Adrenal gland (tissue), 19 donors: ENCODE results near the gene HSBP1L1. TPM values are rescaled to one million over a fixed set of nuclear protein-coding genes. Genes with fewer than 3 reads are reported as not detected.
A peak's percentile ranks its signal among the peaks of the same experiment; 100 is the strongest.

Experiments used
- DNase-seq, 7 donors: peaks; one replicate each; pipeline ENCODE4 v3.0.0-alpha.2; 2019 to 2020
- H3K27ac ChIP-seq, 5 donors: fragments of 200-600 bp; sonication (generic) in 4 of 5; 1 replicate in 3 of 5; 2 replicates in 2 of 5; pipeline versions ENCODE4 v1.5.1 to v1.8.0; 2016 to 2020; ENCODE audit warnings: mild to moderate bottlenecking in 1 of 5
- H3K27me3 ChIP-seq: fragments of 200-600 bp; 2 replicates; pipeline ENCODE4 v1.8.0; 2021
- H3K36me3 ChIP-seq, 2 donors: fragments of 200-600 bp; replicated peaks in 1 of 2; 1 replicate in 1 of 2; 2 replicates in 1 of 2; pipeline versions ENCODE4 v1.5.1 to v1.8.0; 2018 to 2022
- H3K4me1 ChIP-seq, 2 donors: fragments of 200-600 bp; replicated peaks in 1 of 2; 1 replicate in 1 of 2; 2 replicates in 1 of 2; pipeline versions ENCODE4 v1.5.1 to v1.8.0; 2018 to 2021
- H3K4me3 ChIP-seq, 4 donors: fragments of 200-600 bp; sonication (generic) in 3 of 4; one replicate each; pipeline ENCODE4 v1.5.1; 2016 to 2018
- H3K9me3 ChIP-seq, 3 donors: fragments of 200-600 bp; sonication (generic) in 1 of 3; replicated peaks in 1 of 3; 1 replicate in 2 of 3; 2 replicates in 1 of 3; pipeline versions ENCODE4 v1.5.1 to v1.8.0; 2016 to 2021
- POLR2A ChIP-seq, 2 donors: fragments of 450-650 bp; IDR thresholded peaks; one replicate each; pipeline ENCODE4 v1.6.1; 2017; ENCODE audit warnings: antibody characterized with exemption in 2 of 2, mild to moderate bottlenecking in 2 of 2, moderate library complexity in 1 of 2
- WGBS, 4 donors: extraction: QIAGEN DNeasy Blood & Tissue Kit in 2 of 4; methylation state at CpG; one replicate each; pipeline versions ENCODE4 v1.1.5 to v1.1.7; 2013 to 2017; 5-methylcytosine and 5-hydroxymethylcytosine counted together
- intact Hi-C, 2 donors: fragments of 100-400 bp; cut with DNase I; formaldehyde crosslinking; loops; one replicate each; pipeline versions ENCODE4 v1.14.1 to v1.15.0; 2022 to 2023
- long read RNA-seq, 10 donors: library from polyadenylated mRNA in 3 of 10; unstranded in 2 of 10; stranded (forward) in 1 of 10; transcript quantifications; one replicate each; pipeline ENCODE4 v2.0.0 and lab custom pipeline, GENCODE V29; 2021 to 2026
- polyA plus RNA-seq, 3 donors: library from polyadenylated mRNA; stranded (reverse); fragments of 200-250 nt in 2 of 3; fragments of 350-450 nt in 1 of 3; fragmentation: Illumina TruSeq in 1 of 3; extraction: RNeasy Lipid Tissue Mini Kit (QIAGEN cat#74804) in 1 of 3; gene quantifications; one replicate each; pipeline ENCODE4 v1.2.3, GENCODE V29; 2013 to 2014
- total RNA-seq, 9 donors: library from RNA; depleted of rRNA in 4 of 9; stranded (reverse); fragments of >200 nt in 4 of 9; fragments of 120-200 nt in 1 of 9; fragmentation: NEBNext Ultra II Directional in 1 of 9; extraction: Animal tissue kit (Norgen Biotek cat#: 25700) in 1 of 9; gene quantifications; one replicate each; pipeline versions ENCODE4 v1.1.0 to v1.2.4, GENCODE V29; 2013 to 2023
- TF ChIP-seq, protein P1 (sequence below), 6 experiments: fragments of 450-650 bp in 4 of 6; fragments of 200-600 bp in 2 of 6; sonication (generic) in 1 of 6; IDR thresholded peaks; 1 replicate in 5 of 6; 2 replicates in 1 of 6; pipeline versions ENCODE4 v1.5.1 to v1.8.0; 2016 to 2021; ENCODE audit warnings: antibody characterized with exemption in 6 of 6, mild to moderate bottlenecking in 2 of 6, moderate library complexity in 1 of 6
- donor health status: healthy with polysubstance abuse.
- donor health status: Bipolar disorder and iron deficiency.
- donor health status: DM: yes; HTN: yes; CAD: no.
- donor health status: DM: no; HTN: no; CAD: no.
- donor health status: DM: no; HTN: no; CAD: no.
- donor health status: DM: yes; HTN: yes; CAD: no.

Gene HSBP1L1
- total RNA-seq, result 100 to 1,000 TPM in 1 of 9 donors, 10 to 100 TPM in 8; 27.9 to 119 (median 35.2) TPM
- polyA plus RNA-seq, result 100 to 1,000 TPM in 1 of 3 donors, 10 to 100 TPM in 2; 17.3 to 182 (median 77.6) TPM
- long read RNA-seq, donor 1, transcript HSBP1L1-204 (1 exons, 775 nt), result major isoform, 16 of 28 reads
- long read RNA-seq, donor 1, transcript HSBP1L1-201 (4 exons, 771 nt), result minor isoform, 10 of 28 reads
- long read RNA-seq, donor 1, partial matches to known transcripts, result 0 of 28 reads
- long read RNA-seq, donor 1, other reads (novel, unspliced or antisense), result 0 of 28 reads
- long read RNA-seq, donor 2, transcript HSBP1L1-204 (1 exons, 775 nt), result major isoform, 12 of 14 reads
- long read RNA-seq, donor 2, partial matches to known transcripts, result 0 of 14 reads
- long read RNA-seq, donor 2, other reads (novel, unspliced or antisense), result 0 of 14 reads
- long read RNA-seq, donor 3, transcript HSBP1L1-204 (1 exons, 775 nt), result minor isoform, 11 of 31 reads
- long read RNA-seq, donor 3, transcript HSBP1L1-201 (4 exons, 771 nt), result major isoform, 16 of 31 reads
- long read RNA-seq, donor 3, partial matches to known transcripts, result 0 of 31 reads
- long read RNA-seq, donor 3, other reads (novel, unspliced or antisense), result 0 of 31 reads
- long read RNA-seq, donor 4, transcript HSBP1L1-201 (4 exons, 771 nt), result major isoform, 31 of 37 reads
- long read RNA-seq, donor 4, partial matches to known transcripts, result 0 of 37 reads
- long read RNA-seq, donor 4, other reads (novel, unspliced or antisense), result 4 of 37 reads
- long read RNA-seq, donor 5, transcript HSBP1L1-201 (4 exons, 771 nt), result major isoform, 33 of 46 reads
- long read RNA-seq, donor 5, partial matches to known transcripts, result 0 of 46 reads
- long read RNA-seq, donor 5, other reads (novel, unspliced or antisense), result 12 of 46 reads
- long read RNA-seq, donor 6, transcript HSBP1L1-201 (4 exons, 771 nt), result major isoform, 14 of 18 reads
- long read RNA-seq, donor 6, partial matches to known transcripts, result 0 of 18 reads
- long read RNA-seq, donor 6, other reads (novel, unspliced or antisense), result 3 of 18 reads
- long read RNA-seq, donor 7, transcript HSBP1L1-204 (1 exons, 775 nt), result major isoform, 6 of 8 reads
- long read RNA-seq, donor 7, partial matches to known transcripts, result 0 of 8 reads
- long read RNA-seq, donor 7, other reads (novel, unspliced or antisense), result 0 of 8 reads
- long read RNA-seq, donor 8, transcript HSBP1L1-204 (1 exons, 775 nt), result major isoform, 9 of 200 reads
- long read RNA-seq, donor 8, partial matches to known transcripts, result 163 of 200 reads
- long read RNA-seq, donor 8, other reads (novel, unspliced or antisense), result 26 of 200 reads
- long read RNA-seq, donor 9, partial matches to known transcripts, result 0 of 9 reads
- long read RNA-seq, donor 9, other reads (novel, unspliced or antisense), result 0 of 9 reads
- long read RNA-seq, donor 10, transcript HSBP1L1-204 (1 exons, 775 nt), result major isoform, 13 of 20 reads
- long read RNA-seq, donor 10, transcript HSBP1L1-201 (4 exons, 771 nt), result minor isoform, 7 of 20 reads
- long read RNA-seq, donor 10, partial matches to known transcripts, result 0 of 20 reads
- long read RNA-seq, donor 10, other reads (novel, unspliced or antisense), result 0 of 20 reads

DNA sequence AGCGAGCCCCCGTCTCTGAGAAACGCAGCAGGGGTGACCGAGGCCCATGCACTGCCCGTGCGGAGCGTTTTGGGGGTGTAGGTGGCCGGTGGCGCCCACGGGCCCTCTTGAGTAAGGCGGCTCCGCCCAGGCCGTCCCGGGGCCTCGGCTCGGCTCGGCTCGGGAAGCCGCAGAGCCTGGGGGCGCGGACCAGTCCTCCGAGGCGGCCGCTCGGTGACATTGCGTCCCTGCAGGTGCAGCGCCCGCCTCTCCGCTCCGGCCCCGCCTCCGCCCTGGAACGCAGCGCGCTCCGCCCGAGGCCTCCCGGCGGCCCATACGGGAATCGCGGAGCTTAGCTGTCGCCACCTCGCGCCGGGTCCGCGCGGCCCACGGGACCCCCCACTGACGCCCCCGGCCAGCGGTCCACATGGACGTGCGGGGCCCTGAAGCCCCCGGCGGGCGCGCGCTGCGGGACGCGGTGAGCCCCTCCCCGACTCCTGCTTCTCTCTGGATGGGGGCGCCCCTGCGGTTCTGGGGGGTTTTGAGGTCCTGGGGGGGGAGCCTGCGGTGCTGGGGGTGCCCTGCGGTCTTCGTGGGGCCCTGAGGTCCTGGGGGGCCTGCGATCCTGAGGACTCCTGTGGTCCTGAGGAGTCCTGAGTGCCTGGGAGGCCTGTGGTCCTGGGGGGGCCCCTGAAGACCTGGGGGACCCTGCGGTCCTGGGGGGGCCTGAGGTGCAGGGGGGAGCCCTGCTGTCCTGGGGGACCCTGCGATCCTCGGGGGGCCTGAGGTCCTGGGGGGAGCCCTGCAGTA is at the start of gene HSBP1L1:
TSS of gene HSBP1L1 (plus strand) at position 314 of the 789 bp plus-strand sequence. CDS start at position 407, 93 bp downstream.
- DNase-seq, result peak; percentile 71 to 82 (median 78)
- intact Hi-C loops, result no loop called here
- no peaks in the 10 kb centered on the region for H3K36me3 ChIP-seq
- H3K9me3 ChIP-seq, result no peaks in the 10 kb centered on the region
- peak within 1 kb of the TSS; percentile 26 to 91 (median 86) for H3K27ac ChIP-seq
- peaks cover 5 to 13% of the 10 kb centered on the region in 2 donors for H3K4me1 ChIP-seq
- peak within 1 kb of the TSS; percentile 5 to 63 (median 58) for H3K4me3 ChIP-seq
- H3K27me3 ChIP-seq, result no peaks in the 10 kb centered on the region
- 2 to 40% (median 3%) methylated on average over 1 to 73 of the region's 73 CpGs for WGBS, 4 donors
- TF ChIP-seq, protein P1, sequence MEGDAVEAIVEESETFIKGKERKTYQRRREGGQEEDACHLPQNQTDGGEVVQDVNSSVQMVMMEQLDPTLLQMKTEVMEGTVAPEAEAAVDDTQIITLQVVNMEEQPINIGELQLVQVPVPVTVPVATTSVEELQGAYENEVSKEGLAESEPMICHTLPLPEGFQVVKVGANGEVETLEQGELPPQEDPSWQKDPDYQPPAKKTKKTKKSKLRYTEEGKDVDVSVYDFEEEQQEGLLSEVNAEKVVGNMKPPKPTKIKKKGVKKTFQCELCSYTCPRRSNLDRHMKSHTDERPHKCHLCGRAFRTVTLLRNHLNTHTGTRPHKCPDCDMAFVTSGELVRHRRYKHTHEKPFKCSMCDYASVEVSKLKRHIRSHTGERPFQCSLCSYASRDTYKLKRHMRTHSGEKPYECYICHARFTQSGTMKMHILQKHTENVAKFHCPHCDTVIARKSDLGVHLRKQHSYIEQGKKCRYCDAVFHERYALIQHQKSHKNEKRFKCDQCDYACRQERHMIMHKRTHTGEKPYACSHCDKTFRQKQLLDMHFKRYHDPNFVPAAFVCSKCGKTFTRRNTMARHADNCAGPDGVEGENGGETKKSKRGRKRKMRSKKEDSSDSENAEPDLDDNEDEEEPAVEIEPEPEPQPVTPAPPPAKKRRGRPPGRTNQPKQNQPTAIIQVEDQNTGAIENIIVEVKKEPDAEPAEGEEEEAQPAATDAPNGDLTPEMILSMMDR (IDR thresholded peaks at IDR 0.05), result peak in 5 of 6 experiments; percentile 16 to 65 (median 36)
- peak in 1 of 2 donors; percentile 63 for TF ChIP-seq POLR2A (IDR thresholded peaks at IDR 0.05)

DNA sequence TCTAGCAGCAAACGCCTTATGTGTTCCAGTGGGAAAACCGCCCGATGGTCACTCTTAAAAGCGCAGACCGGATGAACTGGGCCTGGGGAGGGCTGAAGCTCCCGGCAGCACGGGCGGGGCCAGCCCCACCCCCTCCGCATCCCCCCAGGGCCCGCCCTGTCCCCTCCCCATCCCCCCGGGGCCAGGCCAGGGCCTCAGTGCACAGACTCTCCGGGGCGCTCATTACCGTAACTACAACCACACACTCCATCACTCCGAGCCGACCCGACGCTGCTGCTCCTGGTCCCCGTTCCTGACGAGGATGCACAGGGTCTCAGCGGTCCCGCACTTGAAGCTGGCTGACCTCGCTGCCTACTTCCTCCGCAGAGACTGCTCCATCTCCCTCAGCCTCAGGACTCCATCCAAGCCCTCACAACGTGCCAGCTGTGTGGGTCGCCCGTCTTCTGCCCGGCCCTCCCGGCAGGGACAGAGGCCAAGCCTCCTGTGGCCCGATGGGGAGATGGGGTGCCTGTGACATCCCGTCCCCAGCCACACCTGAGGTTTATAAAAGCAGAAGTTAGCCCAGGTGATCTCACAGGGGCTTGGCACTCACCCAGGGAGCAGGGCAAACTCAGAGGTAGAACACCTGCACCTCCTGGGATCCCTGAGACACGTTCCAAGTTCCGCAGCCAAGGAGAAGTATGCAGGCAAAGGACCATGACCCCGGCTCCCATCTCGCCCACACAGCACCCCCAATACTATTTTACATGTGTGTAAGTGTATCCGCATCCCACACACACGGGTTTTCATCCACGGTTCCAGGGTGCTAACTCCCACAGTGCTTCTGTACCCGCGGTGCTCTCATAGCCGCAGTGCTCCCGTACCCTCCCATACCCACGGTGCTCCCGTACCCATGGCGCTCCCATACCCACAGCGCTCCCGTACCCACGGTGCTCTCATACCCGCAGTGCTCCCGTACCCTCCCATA is 49.0 kb upstream of the HSBP1L1 start:
- no peaks in the 10 kb centered on the region for H3K4me1 ChIP-seq
- H3K36me3 ChIP-seq, result peaks cover 0 to 10% of the 10 kb centered on the region in 2 donors
- peak in 2 of 7 donors; percentile 19 to 41 for DNase-seq
- no peak overlapping the region for H3K4me3 ChIP-seq
- intact Hi-C loops, result loop anchor here in 1 of 2 donors (10.0 kb wide), 1 partner anchor 191 kb away; no protein-coding TSS in a partner anchor
- H3K27ac ChIP-seq, result no peak overlapping the region
- no peaks in the 10 kb centered on the region for H3K27me3 ChIP-seq
- TF ChIP-seq POLR2A (IDR thresholded peaks at IDR 0.05), result no peak
- TF ChIP-seq, protein P1 (IDR thresholded peaks at IDR 0.05), result no peak
- H3K9me3 ChIP-seq, result no peaks in the 10 kb centered on the region
- WGBS, 4 donors, result 91 to 95% (median 94%) methylated on average over 29 to 50 of the region's 50 CpGs

DNA sequence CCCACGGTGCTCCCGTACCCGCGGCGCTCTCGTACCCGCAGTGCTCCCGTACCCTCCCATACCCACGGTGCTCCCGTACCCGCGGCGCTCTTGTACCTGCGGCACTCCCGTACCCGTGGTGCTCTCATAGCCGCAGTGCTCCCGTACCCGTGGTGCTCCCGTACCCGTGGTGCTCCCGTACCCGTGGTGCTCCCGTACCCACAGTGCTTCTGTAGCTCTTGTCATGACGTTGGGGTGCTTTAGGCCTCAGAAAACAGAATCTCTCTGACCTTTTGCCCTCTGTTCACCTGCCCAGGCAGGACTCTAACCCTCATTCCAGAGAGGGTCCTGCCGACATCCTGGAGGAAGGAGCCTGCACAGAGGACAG is 48.3 kb upstream of the HSBP1L1 start:
- H3K36me3 ChIP-seq, result peaks cover 0 to 10% of the 10 kb centered on the region in 2 donors
- no peaks in the 10 kb centered on the region for H3K4me1 ChIP-seq
- no peaks in the 10 kb centered on the region for H3K27me3 ChIP-seq
- no peak for DNase-seq
- H3K27ac ChIP-seq, result no peak overlapping the region
- 66 to 89% (median 81%) methylated on average over 20 to 26 of the region's 26 CpGs for WGBS, 4 donors
- TF ChIP-seq, protein P1 (IDR thresholded peaks at IDR 0.05), result no peak
- no peak for TF ChIP-seq POLR2A (IDR thresholded peaks at IDR 0.05)
- H3K9me3 ChIP-seq, result no peaks in the 10 kb centered on the region
- no peak overlapping the region for H3K4me3 ChIP-seq
- intact Hi-C loops, result loop anchor here in 1 of 2 donors (10.0 kb wide), 1 partner anchor 191 kb away; no protein-coding TSS in a partner anchor
